Esophagus squamous epithelium (tissue), 5 donors: ENCODE measurements around the gene C17orf50. TPM values are rescaled to one million over a fixed set of nuclear protein-coding genes. Genes with fewer than 3 reads are reported as not detected.

ENCODE experiments used
- DNase-seq: peaks from one replicate; lab custom pipeline; 2025; lab: John Stamatoyannopoulos, UW
- H3K27ac ChIP-seq, 4 donors: fragments of 200-600 bp; sonication (generic); one replicate each; pipeline ENCODE4 v1.5.1; 2016 to 2019; ENCODE audit warnings: mild to moderate bottlenecking in 1 of 4
- H3K27me3 ChIP-seq, 4 donors: fragments of 200-600 bp; sonication (generic); 1 replicate in 3 of 4; 2 replicates in 1 of 4; pipeline versions ENCODE4 v1.5.1 to v1.6.0; 2017 to 2021; ENCODE audit warnings: antibody characterized with exemption in 1 of 4
- H3K36me3 ChIP-seq, 3 donors: fragments of 200-600 bp; sonication (generic); one replicate each; pipeline ENCODE4 v1.5.1; 2016 to 2019
- H3K4me1 ChIP-seq, 3 donors: fragments of 200-600 bp; sonication (generic); one replicate each; pipeline ENCODE4 v1.5.1; 2017 to 2019
- H3K4me3 ChIP-seq, 4 donors: fragments of 200-600 bp; sonication (generic); 1 replicate in 3 of 4; 2 replicates in 1 of 4; pipeline ENCODE4 v1.5.1; 2016 to 2019; ENCODE audit warnings: mild to moderate bottlenecking in 2 of 4, moderate library complexity in 1 of 4
- H3K9me3 ChIP-seq, 3 donors: fragments of 200-600 bp; sonication (generic); one replicate each; pipeline ENCODE4 v1.5.1; 2016 to 2019
- POLR2A ChIP-seq, 4 donors: fragments of 450-650 bp; IDR thresholded peaks; one replicate each; pipeline ENCODE4 v1.6.1; 2017; ENCODE audit warnings: antibody characterized with exemption in 4 of 4, mild to moderate bottlenecking in 4 of 4, moderate library complexity in 3 of 4
- WGBS, 2 donors: methylation state at CpG; one replicate each; pipeline ENCODE4 v1.1.5; 2018; 5-methylcytosine and 5-hydroxymethylcytosine counted together
- intact Hi-C: fragments of 100-400 bp; cut with DNase I; formaldehyde crosslinking; loops from one replicate; pipeline ENCODE4 v1.15.0; 2022
- total RNA-seq, 4 donors: library from RNA; depleted of rRNA; stranded (reverse); fragments of >200 nt; gene quantifications; one replicate each; pipeline ENCODE4 v1.1.0, GENCODE V29; 2016
- TF ChIP-seq, protein P1 (sequence below), 6 experiments: fragments of 450-650 bp in 4 of 6; fragments of 200-600 bp in 2 of 6; sonication (generic) in 2 of 6; IDR thresholded peaks; one replicate each; pipeline ENCODE4 v1.5.1; 2016 to 2019; ENCODE audit warnings: antibody characterized with exemption in 6 of 6, mild to moderate bottlenecking in 4 of 6, moderate library complexity in 4 of 6
- donor health status: DM: yes; HTN: yes; CAD: no.

C17orf50 gene
- total RNA-seq, 4 donors from 2014 or later, result not detected

DNA sequence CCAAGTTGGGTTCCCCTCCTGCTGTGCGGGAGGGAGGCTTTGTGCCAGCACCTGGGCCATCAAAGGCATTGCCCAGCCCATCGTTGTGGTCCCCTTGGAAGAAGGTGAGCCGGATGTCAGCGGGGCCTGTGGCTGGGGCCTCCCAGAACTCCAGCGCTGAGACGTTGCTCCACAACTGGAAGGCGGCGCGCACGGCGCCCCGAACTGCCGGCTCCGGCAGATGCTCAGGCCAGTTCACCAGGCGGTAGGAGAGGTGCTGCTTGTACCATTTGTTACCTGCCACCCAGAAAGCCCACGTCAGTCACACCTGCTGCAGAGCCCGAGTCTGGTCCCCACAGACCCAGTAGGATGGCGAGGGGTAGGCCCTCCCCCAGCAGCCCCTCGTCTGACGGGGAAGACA, 12.4 kb downstream of the C17orf50 start:
- peaks cover 0 to 20% (median 0%) of the 10 kb centered on the region in 3 donors for H3K36me3 ChIP-seq
- intact Hi-C loops, result no loop called here
- WGBS, 2 donors, result no CpG with 5 or more reads among the region's 20 CpGs
- TF ChIP-seq POLR2A (IDR thresholded peaks at IDR 0.05), result no peak
- TF ChIP-seq, protein P1, sequence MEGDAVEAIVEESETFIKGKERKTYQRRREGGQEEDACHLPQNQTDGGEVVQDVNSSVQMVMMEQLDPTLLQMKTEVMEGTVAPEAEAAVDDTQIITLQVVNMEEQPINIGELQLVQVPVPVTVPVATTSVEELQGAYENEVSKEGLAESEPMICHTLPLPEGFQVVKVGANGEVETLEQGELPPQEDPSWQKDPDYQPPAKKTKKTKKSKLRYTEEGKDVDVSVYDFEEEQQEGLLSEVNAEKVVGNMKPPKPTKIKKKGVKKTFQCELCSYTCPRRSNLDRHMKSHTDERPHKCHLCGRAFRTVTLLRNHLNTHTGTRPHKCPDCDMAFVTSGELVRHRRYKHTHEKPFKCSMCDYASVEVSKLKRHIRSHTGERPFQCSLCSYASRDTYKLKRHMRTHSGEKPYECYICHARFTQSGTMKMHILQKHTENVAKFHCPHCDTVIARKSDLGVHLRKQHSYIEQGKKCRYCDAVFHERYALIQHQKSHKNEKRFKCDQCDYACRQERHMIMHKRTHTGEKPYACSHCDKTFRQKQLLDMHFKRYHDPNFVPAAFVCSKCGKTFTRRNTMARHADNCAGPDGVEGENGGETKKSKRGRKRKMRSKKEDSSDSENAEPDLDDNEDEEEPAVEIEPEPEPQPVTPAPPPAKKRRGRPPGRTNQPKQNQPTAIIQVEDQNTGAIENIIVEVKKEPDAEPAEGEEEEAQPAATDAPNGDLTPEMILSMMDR (IDR thresholded peaks at IDR 0.05), result no peak
- H3K9me3 ChIP-seq, result no peaks in the 10 kb centered on the region
- peaks cover 20 to 58% (median 54%) of the 10 kb centered on the region in 3 donors for H3K4me1 ChIP-seq
- H3K27me3 ChIP-seq, result peaks cover 0 to 2% (median 0%) of the 10 kb centered on the region in 4 donors
- H3K27ac ChIP-seq, result peak overlapping the region; percentile 70 to 86 (median 82)
- DNase-seq, result no peak
- H3K4me3 ChIP-seq, result no peak overlapping the region

DNA sequence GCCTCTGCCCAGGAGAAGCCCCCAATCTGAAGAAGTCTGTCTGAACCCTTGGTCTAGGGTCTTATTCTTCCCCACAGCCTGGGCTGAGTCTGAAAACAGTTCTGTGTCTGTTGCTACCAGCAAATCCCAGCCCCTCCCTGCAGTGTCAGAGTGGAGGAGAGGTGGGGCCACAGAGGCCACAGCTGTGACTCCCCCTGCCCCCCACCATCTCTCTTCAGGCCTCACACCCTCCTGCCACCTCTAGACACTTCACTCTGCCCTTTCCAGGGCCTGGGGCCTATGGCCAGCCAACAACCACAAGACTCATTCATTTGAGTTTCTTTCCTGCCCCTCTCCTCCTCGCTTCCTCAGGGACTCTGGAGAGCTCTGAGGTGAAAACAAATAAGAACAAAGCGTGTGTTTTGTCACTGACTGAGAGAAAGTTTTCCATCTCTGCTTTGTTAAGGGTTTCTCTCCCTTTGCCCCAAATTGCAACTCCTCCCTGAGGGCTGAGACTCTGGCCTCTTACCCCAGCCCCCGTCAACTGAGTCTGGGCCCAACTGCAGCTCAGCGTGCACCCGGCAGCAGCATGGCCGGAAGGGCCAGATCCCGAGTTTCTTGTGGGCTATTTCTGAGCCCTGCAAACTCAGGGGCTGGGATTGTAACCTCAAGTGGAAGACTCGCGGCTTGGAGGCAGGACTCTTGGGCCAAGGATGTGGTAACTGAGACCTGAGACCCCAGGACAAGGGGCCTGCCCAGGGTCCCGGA, 13.2 kb downstream of the C17orf50 start:
- TF ChIP-seq, protein P1 (IDR thresholded peaks at IDR 0.05), result no peak
- TF ChIP-seq POLR2A (IDR thresholded peaks at IDR 0.05), result no peak
- H3K4me1 ChIP-seq, result peaks cover 20 to 65% (median 56%) of the 10 kb centered on the region in 3 donors
- no peak for DNase-seq
- peak overlapping the region; percentile 70 to 86 (median 82) for H3K27ac ChIP-seq
- no peak overlapping the region for H3K4me3 ChIP-seq
- no peaks in the 10 kb centered on the region for H3K9me3 ChIP-seq
- intact Hi-C loops, result no loop called here
- H3K27me3 ChIP-seq, result peaks cover 0 to 2% (median 0%) of the 10 kb centered on the region in 4 donors
- 26 to 35% methylated on average over 4 to 6 of the region's 10 CpGs for WGBS, 2 donors
- H3K36me3 ChIP-seq, result peaks cover 0 to 28% (median 0%) of the 10 kb centered on the region in 3 donors

DNA sequence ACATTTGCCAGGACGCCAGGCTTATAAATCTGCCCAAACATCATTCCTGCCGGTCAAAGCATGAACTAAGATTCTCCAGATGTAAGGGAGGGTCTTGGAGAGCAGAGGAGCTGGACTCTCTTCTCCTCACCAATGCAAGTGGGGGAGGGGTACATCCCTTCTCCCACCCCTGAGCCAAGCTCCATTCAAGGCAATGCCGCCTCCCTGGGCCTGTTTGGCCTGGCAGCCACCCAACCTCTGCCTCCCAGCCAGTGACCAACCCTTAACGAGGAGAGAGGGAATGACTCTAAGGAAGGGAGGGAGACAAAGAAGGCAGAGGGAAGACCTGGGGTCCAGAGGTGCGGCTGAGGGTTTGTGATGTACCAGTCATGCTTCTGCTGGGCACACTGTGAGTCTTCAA, 13.8 kb downstream of the C17orf50 start:
- WGBS, 2 donors, result 38 to 42% methylated on average over 3 to 4 of the region's 5 CpGs
- H3K36me3 ChIP-seq, result peaks cover 0 to 34% (median 0%) of the 10 kb centered on the region in 3 donors
- no peaks in the 10 kb centered on the region for H3K9me3 ChIP-seq
- DNase-seq, result no peak
- intact Hi-C loops, result no loop called here
- H3K27ac ChIP-seq, result peak overlapping the region; percentile 70 to 86 (median 82)
- peak in 2 of 4 donors; percentile 43 to 48 for TF ChIP-seq POLR2A (IDR thresholded peaks at IDR 0.05)
- TF ChIP-seq, protein P1 (IDR thresholded peaks at IDR 0.05), result peak in 1 of 6 experiments; percentile 7
- peaks cover 0 to 2% (median 0%) of the 10 kb centered on the region in 4 donors for H3K27me3 ChIP-seq
- H3K4me1 ChIP-seq, result peaks cover 20 to 69% (median 59%) of the 10 kb centered on the region in 3 donors
- H3K4me3 ChIP-seq, result peak overlapping the region in 2 of 4 donors; percentile 12 to 24

DNA sequence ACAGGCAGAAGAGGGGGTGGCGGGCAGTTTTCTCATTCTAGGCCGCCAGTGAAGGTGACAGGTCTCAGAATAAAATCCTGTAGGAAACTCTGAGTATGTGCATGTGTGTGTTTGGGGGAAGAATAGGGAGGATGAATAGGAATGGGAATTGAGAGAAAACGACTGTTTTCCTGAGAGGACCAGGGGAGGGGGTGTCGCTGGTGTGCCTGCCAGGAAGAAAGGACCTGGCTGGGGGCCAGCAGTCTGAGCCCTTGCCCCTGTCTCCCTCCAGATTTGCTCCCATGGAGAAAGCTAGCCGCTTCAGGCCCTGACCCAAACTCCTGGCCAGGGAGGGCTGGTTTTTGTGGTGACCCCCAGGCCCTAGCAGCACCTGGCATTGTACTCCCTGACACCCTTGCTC, 14.4 kb downstream of the C17orf50 start:
- no peaks in the 10 kb centered on the region for H3K9me3 ChIP-seq
- peaks cover 0 to 38% (median 0%) of the 10 kb centered on the region in 3 donors for H3K36me3 ChIP-seq
- no peak for DNase-seq
- 24 to 54% methylated on average over 4 to 5 of the region's 5 CpGs for WGBS, 2 donors
- H3K27ac ChIP-seq, result peak overlapping the region; percentile 70 to 86 (median 82)
- peak overlapping the region in 2 of 4 donors; percentile 12 to 24 for H3K4me3 ChIP-seq
- H3K4me1 ChIP-seq, result peaks cover 20 to 69% (median 59%) of the 10 kb centered on the region in 3 donors
- intact Hi-C loops, result no loop called here
- peaks cover 0 to 2% (median 0%) of the 10 kb centered on the region in 4 donors for H3K27me3 ChIP-seq
- TF ChIP-seq, protein P1 (IDR thresholded peaks at IDR 0.05), result no peak
- no peak for TF ChIP-seq POLR2A (IDR thresholded peaks at IDR 0.05)

DNA sequence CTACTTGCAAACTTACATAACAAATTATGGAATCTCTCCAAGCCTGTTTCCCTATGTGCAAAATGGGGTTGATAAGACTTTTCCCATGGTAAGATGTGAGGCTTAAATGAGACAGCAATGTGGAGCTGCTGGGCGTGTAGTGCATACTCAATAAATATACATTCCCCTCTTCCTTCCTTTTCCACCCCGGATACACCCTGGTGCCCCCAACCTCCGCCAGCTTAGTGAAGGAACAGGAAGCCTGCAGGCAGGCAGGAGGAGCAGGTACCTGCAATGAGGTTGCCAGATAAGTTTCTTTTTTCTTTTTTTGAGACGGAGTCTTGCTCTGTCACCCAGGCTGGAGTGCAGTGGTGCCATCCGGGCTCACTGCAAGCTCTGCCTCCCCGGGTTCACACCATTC, 14.9 kb downstream of the C17orf50 start:
- Histone ChIP-seq H3K4me1 (peaks cover 20 to 69% (median 59%) of the 10 kb centered on the region in 3 donors), H3K27ac (peak overlapping the region; percentile 70 to 86 (median 82)), H3K36me3 (peaks cover 0 to 44% (median 0%) of the 10 kb centered on the region in 3 donors), H3K4me3 (peak overlapping the region in 1 of 4 donors; percentile 24), H3K27me3 (peaks cover 0 to 2% (median 0%) of the 10 kb centered on the region in 4 donors), H3K9me3 (no peaks in the 10 kb centered on the region)
- intact Hi-C loops, result no loop called here
- WGBS, 2 donors, result 40 to 48% methylated on average over 4 to 6 of the region's 6 CpGs
- DNase-seq, result no peak
- TF ChIP-seq, protein P1 (IDR thresholded peaks at IDR 0.05), result no peak
- no peak for TF ChIP-seq POLR2A (IDR thresholded peaks at IDR 0.05)
